GM11168 (cell line): ENCODE measurements around the gene TRAPPC2.

Experiments
- in situ Hi-C: fragments of 300-500 bp; cut with MboI; formaldehyde crosslinking; loops from one replicate; pipeline ENCODE4 v1.12.0; 2022; ENCODE audit warnings: low sequenced_read_pairs; ENCODE audit not compliant: unreplicated experiment

The TRAPPC2 gene

GRCh38 chrX:13734278-13735172 lies at the start of gene TRAPPC2, which contains the start of gene OFD1:
Gene TRAPPC2, minus strand, starts transcription at chrX:13734620. Its CDS starts 14,657 bp downstream, at chrX:13719963.
Gene OFD1, plus strand, starts transcription at chrX:13734748. Its CDS starts 324 bp downstream, at chrX:13735072.
- in situ Hi-C loops: no loop called here

- in situ Hi-C loops: no loop called here
Measured at GRCh38 chrX:13780868-13781427, 46.5 kb upstream of the TRAPPC2 start.

GRCh38 chrX:13778916-13779315 lies 44.5 kb upstream of the TRAPPC2 start:
- in situ Hi-C loops: no loop called here

GRCh38 chrX:13776387-13776786 lies 42.0 kb upstream of the TRAPPC2 start:
- in situ Hi-C loops: no loop called here

DNA sequence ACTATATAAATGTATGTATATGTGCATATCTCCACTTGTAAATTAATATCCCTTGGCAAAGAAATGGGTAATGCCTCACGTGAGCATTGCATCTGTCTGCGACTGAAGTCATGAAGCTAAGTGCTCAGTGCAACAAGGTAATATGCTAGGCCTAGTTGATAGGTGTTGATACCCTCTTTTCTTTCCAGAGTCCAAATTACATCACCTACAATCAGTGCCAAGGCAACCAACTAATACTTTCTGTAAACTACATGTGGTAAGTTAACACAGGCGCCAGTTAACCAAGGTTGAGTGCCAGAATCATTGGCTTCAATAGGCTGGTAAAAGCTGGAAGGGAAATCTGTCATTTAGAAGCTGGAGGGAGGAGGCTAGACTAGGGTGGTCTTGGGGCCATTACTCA lies 41.4 kb upstream of the TRAPPC2 start:
- in situ Hi-C loops: no loop called here

DNA sequence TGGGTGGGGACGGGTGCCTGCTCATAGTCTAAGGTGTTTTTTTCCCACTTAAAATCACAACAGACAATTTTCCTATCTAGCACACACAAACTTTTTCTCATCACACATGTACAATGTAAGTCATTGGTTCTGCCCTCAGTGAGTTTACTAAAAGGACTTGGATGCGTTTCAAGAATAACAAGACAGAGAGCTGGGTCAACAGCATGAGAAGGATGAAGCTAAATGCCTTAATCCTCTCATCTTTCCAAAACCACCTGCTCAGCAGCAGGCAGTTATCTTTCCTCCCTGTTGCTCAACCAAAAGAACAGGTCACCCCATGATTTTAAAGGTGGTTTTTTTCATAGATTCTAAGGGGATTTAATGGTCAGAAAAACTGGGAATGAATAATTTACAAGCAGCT lies 40.3 kb upstream of the TRAPPC2 start:
- in situ Hi-C loops: no loop called here

GRCh38 chrX:13770013-13770535 lies 35.7 kb upstream of the TRAPPC2 start:
- in situ Hi-C loops: no loop called here

GRCh38 chrX:13768939-13769338 lies 34.5 kb upstream of the TRAPPC2 start:
- in situ Hi-C loops: loop anchor here (10.0 kb wide), 1 partner anchor 256 kb away; the partner anchor contains the start of gene GEMIN8

- in situ Hi-C loops: loop anchor here (10.0 kb wide), 1 partner anchor 260 kb away; the partner anchor contains the start of gene GEMIN8
Measured at GRCh38 chrX:13764765-13765164, 30.3 kb upstream of the TRAPPC2 start.

DNA sequence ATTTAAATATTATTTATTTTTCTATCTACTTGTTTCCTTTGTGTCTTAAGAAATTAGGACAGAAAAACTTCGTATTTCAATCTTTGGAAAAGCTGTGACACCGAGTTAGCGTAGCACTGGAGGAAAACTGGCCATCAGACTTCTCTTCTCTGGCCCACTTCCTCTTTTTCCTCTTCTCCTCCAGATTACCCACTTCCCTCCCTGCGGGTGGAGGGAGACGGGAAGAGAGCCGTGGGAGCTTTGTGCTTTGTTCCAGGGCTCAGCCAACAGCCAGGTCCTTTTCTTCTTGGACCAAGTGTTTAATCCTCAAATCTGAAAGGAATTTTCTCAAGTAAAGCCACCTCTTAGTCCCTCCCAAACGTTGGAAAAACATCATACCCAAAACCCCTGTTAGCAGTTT lies 29.9 kb upstream of the TRAPPC2 start:
- in situ Hi-C loops: loop anchor here (10.0 kb wide), 1 partner anchor 261 kb away; the partner anchor contains the start of gene GEMIN8

DNA sequence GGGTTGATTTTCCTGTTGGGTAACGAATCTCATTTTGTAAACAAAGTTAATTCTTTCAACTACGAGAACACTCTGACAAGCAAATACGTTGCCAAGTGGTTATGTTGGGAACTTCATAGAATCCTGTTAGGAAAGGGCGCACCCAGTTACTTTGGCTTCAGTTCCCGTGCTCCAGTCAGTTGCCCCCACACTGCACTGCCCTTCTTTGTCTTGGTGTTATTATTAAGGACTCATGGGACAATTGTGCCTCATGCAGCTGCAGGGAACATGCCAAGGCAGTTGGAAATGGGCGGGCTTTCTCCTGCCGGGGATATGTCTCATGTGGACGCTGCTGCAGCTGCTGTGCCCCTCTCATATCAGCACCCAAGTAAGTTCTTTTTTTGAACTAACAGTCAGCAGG lies 29.1 kb upstream of the TRAPPC2 start:
- in situ Hi-C loops: loop anchor here (10.0 kb wide), 1 partner anchor 261 kb away; the partner anchor contains the start of gene GEMIN8

GRCh38 chrX:13761606-13762414 lies 27.4 kb upstream of the TRAPPC2 start:
- in situ Hi-C loops: loop anchor here (10.0 kb wide), 1 partner anchor 263 kb away; the partner anchor contains the start of gene GEMIN8

GRCh38 chrX:13760426-13760825 lies 26.0 kb upstream of the TRAPPC2 start:
- in situ Hi-C loops: loop anchor here (10.0 kb wide), 1 partner anchor 264 kb away; the partner anchor contains the start of gene GEMIN8

GRCh38 chrX:13759152-13759718 lies 24.8 kb upstream of the TRAPPC2 start:
- in situ Hi-C loops: no loop called here

GRCh38 chrX:13756381-13756780 lies 22.0 kb upstream of the TRAPPC2 start:
- in situ Hi-C loops: no loop called here

DNA sequence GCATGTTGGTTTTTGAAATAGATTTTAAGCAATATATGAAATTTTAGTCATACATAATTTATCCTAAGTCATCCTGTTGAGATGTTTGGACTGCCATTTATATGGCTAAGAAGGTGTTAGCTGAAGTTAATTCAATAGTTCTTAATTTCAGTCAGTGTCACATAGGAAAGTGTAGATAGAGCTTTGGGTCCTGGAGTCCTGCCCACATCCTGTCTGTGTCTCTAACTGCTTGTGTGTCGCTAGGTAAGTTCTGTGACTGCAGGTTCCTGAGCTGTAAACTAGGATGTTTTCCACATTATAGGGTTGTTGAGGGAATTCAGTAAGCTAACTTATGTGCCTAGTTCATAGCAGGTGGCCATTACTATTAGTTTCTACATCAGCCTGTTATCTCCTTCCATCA lies 20.8 kb upstream of the TRAPPC2 start:
- in situ Hi-C loops: no loop called here

- in situ Hi-C loops: no loop called here
Measured at GRCh38 chrX:13754765-13755164, 20.3 kb upstream of the TRAPPC2 start.

DNA sequence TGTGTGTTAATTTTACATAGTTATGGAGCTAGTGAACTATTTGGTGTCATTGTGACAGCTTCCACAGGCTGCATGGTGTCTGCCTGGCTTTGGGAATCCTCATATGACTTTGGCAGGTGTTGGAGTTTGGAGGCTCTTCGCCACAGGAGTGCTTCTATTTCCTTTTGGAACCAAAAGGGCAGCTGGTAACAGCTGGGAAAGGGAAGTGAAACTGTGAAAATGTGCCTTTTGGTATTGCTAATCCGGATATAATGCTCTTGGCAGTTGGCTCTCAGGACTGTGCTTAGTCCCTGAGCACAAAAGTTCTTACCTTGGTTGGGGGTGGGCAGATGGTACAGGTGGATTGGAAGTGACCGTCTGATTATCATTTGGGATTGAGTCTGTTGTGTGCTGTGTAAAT lies 18.2 kb upstream of the TRAPPC2 start:
- in situ Hi-C loops: no loop called here

DNA sequence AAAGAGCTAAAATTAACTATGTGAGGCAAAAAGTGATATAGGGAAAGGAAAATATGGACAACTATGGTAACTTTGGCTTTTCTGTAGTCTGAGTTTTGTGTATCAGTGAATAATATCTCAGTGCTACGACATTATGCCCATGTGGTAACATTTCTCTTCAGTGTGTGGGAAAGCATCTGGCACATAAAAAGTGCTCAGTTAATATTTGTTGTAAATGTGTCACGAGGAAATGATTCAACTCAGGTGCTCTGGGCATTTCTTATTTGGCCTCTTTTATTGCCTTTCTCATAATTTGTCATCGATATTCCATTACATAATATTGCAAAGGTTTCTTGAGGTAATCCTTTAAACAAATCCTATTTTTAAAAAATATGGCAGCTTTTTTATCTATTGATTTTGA lies 17.7 kb upstream of the TRAPPC2 start:
- in situ Hi-C loops: no loop called here

DNA sequence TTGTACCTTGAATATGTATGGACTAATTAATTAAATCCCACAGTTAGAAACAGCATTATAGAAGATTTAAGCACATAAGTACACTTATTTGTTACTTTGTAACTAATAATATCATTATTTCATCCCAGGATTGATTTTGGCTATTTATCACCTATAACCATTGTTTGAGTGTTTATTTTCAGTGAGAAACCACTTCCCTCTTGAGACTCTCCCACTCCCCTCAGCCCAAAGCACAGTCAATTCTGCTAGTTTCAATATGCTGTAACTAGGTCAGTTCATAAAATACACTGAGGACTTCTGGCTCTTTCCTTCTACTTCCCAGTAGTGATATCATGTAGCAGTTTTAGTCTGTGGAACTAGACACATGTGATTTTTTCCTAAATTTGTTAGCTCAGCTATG lies 16.4 kb upstream of the TRAPPC2 start:
- in situ Hi-C loops: no loop called here
